HepG2 (cell line): ENCODE measurements around the gene RPL5. TPM values are rescaled to one million over a fixed set of nuclear protein-coding genes. Genes with fewer than 3 reads are reported as not detected.

Source experiments
- ATAD3A ChIP-seq: sonication (generic); formaldehyde crosslinking; IDR thresholded peaks from 2 replicates; pipeline ENCODE4 v1.4.0; 2020; ENCODE audit warnings: missing genetic modification reagents
- CSRNP1 ChIP-seq: sonication (generic); formaldehyde crosslinking; IDR thresholded peaks from 2 replicates; pipeline ENCODE4 v1.8.1; 2023; ENCODE audit warnings: mild to moderate bottlenecking, missing genetic modification reagents
- NAIF1 ChIP-seq: sonication (generic); formaldehyde crosslinking; IDR thresholded peaks from 2 replicates; pipeline ENCODE4 v1.5.0; 2020; ENCODE audit warnings: mild to moderate bottlenecking, missing genetic modification reagents, borderline replicate concordance
- PAF1 ChIP-seq: IDR thresholded peaks from 2 replicates; pipeline ENCODE4 v1.6.1; 2016; ENCODE audit warnings: missing genetic modification reagents, missing compliant biosample characterization
- polyA plus RNA-seq, 8 experiments: library from polyadenylated mRNA; depleted of rRNA in 3 of 8; stranded (reverse) in 7 of 8; unstranded in 1 of 8; fragments of >200 nt; fragmentation: Illumina TruSeq in 4 of 8; extraction: Trizol in 4 of 8; gene quantifications; 2 replicates each; pipeline versions ENCODE4 v1.2.1 to v1.2.3, GENCODE V29; 2011 to 2016; ENCODE audit warnings: low read depth in 4 of 8, missing spikeins in 1 of 8, mixed read lengths in 1 of 8; ENCODE audit not compliant: insufficient read depth in 1 of 8
- total RNA-seq, 5 experiments: library from RNA; depleted of rRNA; stranded (reverse); fragments of >200 nt; fragmentation: Illumina TruSeq; extraction: Trizol; gene quantifications; 2 replicates each; pipeline ENCODE4 v1.2.3, GENCODE V29; 2016; ENCODE audit warnings: low read depth in 1 of 5
- TF ChIP-seq, protein P1 (sequence below): sonication (generic); formaldehyde crosslinking; IDR thresholded peaks from 2 replicates; pipeline ENCODE4 v1.9.0; 2021; ENCODE audit warnings: missing genetic modification reagents, borderline replicate concordance
- TF ChIP-seq, protein P2 (sequence below): sonication (generic); formaldehyde crosslinking; IDR thresholded peaks from 2 replicates; pipeline ENCODE4 v1.4.0; 2020; ENCODE audit warnings: missing genetic modification reagents; ENCODE audit errors: not compliant biosample characterization
- TF ChIP-seq, protein P3 (sequence below): sonication (generic); formaldehyde crosslinking; IDR thresholded peaks from 2 replicates; pipeline ENCODE4 v1.5.0; 2020; ENCODE audit warnings: missing genetic modification reagents
- TF ChIP-seq, protein P4 (sequence below): sonication (generic); formaldehyde crosslinking; IDR thresholded peaks from 2 replicates; pipeline ENCODE4 v1.4.0; 2020; ENCODE audit warnings: missing genetic modification reagents, low read depth, mild to moderate bottlenecking, borderline replicate concordance

The RPL5 gene
- total and polyA plus RNA-seq, 2 of the 13 experiments (the other 11 are each of a cell fraction or from before 2014, with no cell fraction given), result 2,304 to 2,520 TPM

DNA sequence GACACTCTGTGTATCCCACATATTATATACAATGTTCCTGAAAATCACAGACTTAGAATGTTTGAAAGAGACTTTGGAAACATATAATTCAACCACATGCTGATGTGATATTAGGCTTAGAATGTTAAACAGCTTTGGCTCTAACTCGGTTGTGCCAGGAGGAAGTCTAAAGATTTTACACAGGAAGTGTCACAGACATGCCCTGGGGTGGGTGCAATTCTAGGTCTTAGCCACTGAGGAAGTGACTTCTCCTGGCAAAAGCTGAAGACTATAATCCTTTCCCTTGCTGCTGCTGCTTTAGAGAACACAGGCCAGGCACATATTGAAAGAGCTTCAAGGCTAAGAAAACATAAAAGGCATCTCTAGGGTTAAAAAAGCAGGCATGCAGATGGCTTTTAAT, 51.0 kb downstream of the RPL5 start (continued):
- TF ChIP-seq, protein P1, sequence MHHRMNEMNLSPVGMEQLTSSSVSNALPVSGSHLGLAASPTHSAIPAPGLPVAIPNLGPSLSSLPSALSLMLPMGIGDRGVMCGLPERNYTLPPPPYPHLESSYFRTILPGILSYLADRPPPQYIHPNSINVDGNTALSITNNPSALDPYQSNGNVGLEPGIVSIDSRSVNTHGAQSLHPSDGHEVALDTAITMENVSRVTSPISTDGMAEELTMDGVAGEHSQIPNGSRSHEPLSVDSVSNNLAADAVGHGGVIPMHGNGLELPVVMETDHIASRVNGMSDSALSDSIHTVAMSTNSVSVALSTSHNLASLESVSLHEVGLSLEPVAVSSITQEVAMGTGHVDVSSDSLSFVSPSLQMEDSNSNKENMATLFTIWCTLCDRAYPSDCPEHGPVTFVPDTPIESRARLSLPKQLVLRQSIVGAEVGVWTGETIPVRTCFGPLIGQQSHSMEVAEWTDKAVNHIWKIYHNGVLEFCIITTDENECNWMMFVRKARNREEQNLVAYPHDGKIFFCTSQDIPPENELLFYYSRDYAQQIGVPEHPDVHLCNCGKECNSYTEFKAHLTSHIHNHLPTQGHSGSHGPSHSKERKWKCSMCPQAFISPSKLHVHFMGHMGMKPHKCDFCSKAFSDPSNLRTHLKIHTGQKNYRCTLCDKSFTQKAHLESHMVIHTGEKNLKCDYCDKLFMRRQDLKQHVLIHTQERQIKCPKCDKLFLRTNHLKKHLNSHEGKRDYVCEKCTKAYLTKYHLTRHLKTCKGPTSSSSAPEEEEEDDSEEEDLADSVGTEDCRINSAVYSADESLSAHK, result no peak
- TF ChIP-seq ATAD3A (CRISPR knock-in tag) (no peak), PAF1 (CRISPR knock-in tag) (no peak), CSRNP1 (CRISPR knock-in tag) (no peak), NAIF1 (CRISPR knock-in tag) (no peak)
- TF ChIP-seq, protein P2, sequence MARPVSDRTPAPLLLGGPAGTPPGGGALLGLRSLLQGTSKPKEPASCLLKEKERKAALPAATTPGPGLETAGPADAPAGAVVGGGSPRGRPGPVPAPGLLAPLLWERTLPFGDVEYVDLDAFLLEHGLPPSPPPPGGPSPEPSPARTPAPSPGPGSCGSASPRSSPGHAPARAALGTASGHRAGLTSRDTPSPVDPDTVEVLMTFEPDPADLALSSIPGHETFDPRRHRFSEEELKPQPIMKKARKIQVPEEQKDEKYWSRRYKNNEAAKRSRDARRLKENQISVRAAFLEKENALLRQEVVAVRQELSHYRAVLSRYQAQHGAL (CRISPR knock-in tag), result no peak
- TF ChIP-seq, protein P3, sequence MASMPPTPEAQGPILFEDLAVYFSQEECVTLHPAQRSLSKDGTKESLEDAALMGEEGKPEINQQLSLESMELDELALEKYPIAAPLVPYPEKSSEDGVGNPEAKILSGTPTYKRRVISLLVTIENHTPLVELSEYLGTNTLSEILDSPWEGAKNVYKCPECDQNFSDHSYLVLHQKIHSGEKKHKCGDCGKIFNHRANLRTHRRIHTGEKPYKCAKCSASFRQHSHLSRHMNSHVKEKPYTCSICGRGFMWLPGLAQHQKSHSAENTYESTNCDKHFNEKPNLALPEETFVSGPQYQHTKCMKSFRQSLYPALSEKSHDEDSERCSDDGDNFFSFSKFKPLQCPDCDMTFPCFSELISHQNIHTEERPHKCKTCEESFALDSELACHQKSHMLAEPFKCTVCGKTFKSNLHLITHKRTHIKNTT (CRISPR knock-in tag), result no peak
- TF ChIP-seq, protein P4, sequence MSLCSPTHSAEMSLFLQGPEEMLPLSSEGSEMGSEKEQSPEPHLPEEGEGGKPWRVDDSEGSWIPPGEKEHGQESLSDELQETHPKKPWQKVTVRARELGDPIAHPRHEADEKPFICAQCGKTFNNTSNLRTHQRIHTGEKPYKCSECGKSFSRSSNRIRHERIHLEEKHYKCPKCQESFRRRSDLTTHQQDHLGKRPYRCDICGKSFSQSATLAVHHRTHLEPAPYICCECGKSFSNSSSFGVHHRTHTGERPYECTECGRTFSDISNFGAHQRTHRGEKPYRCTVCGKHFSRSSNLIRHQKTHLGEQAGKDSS, result no peak
